HG03097 (cell line): Measurements from ENCODE around the gene NUDT11.
"Not testable (repeated sequence)": the region's sequence is repeated elsewhere in the genome, so short reads cannot be mapped to it uniquely, and the experiment has no call there.

ENCODE experiments used
- ATAC-seq: cut with Tn5 transposase; IDR thresholded peaks from one replicate; pipeline ENCODE4 v1.9.1; 2021; ENCODE audit not compliant: unreplicated experiment, low FRiP score

Gene NUDT11

DNA sequence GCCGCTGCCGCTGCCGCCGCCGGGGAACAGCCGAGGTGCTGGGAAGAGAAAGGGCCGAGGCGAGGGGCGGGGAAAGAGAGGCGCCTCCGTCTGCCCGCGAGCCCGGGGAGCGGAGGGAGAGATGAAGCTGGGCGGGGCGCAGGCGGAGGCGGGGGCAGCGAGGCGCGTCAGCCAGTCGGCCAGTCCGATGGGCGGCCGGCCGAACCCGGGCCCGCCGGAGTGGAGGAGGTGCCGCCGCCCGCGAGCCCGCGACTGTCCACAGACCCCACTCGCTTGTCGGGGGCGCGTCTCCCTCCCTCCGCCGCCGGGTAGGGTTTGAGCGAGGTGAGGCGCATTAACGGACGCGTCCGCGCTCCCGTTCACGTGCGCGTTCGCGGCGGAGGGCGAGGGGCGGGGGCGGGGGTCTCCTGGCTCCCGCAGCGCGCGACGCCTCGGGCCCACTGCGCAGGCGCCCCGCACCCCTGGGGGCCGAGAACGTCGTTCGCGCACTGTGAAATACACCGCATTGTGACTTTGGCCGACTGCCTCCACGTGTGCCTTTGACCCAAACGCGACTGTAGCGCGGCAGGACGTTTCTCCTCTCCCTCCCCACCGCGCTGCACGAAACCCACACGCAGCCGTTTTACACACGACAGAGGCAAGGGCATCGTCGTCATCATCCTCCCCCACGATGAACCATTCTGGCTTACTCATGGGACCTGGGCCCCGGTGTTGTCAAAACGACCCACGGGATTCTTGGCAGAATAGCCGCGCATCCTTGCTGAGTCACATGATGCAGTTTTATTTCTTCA is at the start of gene NUDT11:
TSS of gene NUDT11 (minus strand) at position 92 of the 791 bp plus-strand sequence. CDS start 148 bp downstream, outside the sequence.
- no peak for ATAC-seq

DNA sequence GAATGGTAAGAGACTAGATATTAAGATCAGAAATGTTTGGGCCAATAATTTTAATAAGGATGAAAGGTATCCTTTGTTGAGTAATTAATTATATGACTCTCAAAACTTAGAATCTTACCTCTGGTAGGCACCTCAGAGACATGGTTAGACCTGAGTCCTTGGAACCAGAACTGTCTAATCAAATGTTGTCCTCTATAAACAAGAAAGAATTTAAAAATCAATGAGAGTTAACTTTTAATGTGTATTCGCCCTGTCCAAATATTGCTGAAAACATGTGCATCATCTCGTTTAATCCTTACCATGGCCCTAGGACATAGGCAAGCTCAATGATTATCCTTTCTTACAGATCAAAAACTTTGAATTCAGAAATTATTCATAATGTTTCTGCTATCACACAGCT is 24.0 kb upstream of the NUDT11 start:
- ATAC-seq, result no peak

DNA sequence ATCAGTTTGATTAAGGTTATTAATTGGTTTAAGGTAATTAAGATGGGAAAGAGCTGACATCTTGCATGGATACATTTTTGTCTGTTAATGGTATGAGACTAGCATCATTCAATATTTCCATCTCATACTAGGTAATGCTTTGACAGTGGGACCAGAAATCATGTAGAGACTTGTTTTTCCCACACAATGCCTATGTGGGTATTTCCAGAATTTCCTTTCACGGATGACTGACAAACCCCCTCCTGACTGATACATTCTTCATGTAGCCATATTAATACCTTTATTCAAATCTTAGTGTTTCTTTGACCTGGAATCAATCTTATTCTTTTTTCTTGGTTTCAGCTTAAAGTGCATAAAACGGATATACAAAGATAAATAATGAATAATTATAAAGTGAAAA is 22.7 kb upstream of the NUDT11 start:
- not testable (repeated sequence) for ATAC-seq

DNA sequence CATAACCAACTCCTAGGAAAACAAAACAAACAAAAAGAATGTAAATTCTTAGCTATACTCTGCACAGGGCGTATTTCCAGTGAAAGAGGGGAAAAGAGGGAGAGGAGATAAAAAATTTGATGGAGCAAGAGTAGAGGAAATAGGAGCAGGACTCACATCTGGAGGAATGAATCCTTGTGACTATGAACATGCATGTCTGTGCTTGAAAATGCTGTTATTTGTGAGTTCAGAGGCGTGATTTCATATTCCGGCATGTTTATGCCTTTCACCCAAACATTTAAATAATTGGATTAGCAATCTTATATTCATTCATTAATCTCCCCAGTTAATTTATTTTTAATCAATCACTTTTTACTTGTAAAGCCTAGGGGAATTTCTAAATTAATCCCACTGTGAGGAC is 11.2 kb upstream of the NUDT11 start:
- ATAC-seq, result no peak

DNA sequence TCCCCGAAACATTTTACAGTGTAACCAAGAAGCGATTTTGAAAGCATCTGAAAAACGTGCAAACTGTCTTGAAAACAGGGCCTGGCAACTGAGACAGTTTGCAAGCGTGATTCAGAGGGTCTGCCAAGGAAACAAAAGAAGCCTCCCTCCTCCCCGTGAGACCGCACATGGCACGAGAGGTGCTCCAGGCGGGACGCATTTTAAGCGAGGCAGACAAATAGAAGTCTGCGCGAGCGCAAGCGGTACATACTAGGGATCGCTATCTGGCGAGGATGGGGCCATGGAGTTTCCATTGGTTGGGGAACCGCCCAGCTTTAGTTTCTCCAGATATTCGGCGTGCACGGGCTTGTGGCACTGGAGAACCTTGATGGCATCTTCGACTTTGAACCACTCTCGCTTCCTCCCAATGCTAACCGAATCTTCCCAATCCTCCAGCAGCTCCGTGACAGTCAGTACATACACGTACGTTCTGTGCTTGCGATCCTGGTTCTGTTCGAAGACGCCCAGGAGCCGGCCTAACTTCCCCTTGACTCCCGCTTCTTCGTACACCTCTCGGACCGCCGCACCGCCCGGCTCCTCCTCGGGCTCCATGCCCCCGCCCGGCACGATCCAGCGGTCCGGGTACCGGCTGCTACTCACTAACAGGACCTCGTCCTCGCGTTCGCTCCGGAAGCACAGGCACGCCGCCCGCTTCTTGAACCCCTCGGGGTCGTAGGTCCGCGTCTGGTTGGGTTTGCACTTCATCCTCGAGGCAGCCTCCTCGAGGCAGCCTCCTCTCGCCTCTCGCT is 497 bp downstream of the NUDT11 start:
- not testable (repeated sequence) for ATAC-seq

DNA sequence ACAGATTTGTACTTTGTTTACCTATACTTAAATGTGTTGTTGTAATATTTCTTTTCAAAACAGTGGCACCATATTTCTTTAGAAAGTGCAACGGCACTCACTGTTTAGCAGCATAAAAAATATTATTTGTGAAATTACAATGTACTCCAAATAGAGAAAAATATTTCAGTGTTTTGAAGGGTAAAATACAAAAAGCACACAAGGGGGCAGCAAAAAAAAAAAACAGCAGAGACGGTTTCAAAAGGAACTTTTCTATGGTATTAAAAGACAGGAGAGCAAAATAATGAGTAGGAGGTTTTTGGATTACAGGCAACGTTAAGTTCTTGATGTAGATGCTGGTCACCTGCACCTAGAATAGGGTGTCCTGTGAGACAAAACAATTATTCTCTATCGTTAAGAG is 2.0 kb downstream of the NUDT11 start:
- ATAC-seq, result no peak

DNA sequence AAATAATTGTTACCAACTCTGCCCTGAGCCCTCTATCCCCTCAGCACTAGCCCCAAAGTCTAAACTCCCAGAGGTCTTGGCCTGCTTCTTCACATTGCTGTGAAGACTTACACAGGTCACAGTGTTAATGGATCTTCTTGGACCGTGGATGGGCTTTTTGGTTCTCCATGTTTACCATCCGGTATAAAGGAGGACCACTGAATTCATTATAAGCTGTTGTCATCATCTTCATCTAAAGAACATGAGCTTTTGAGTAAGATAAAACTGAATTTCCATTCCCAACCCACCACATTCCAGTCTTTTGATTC is 8.5 kb downstream of the NUDT11 start:
- ATAC-seq, result no peak

DNA sequence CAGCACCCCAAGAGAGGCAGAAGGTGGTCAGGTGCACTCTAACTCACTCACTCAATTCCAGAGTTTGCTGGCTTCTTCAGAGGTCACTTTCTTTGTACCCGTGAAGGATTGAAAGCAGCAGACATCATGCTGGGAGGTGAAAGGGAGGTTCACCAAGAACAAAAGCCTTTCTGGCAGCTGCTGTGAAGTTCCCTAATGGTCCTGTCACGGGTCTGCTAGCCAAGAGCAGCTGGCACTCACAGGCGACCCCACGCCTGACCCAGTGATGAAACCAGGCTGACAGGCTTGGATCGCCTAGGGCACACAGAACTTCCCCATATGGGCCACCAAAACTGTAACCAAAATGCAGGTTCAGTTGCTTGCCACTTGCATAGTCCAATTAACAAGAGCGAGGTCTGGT is 11.8 kb downstream of the NUDT11 start:
- no peak for ATAC-seq

DNA sequence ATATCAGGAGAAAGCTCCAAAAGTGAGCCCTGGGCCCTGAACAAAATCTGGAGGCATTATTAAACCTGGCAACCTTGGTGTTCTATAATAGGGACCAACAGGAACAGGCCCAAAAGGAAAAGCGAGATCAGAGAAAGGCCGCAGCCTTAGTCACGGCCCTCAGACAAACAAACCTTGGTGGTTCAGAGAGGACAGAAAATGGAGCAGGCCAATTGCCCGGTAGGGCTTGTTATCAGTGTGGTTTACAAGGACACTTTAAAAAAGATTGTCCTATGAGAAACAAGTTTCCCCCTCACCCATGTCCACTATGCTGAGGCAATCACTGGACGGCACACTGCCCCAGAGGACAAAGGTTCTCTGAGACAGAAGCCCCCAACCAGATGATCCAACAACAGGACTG is 14.0 kb downstream of the NUDT11 start:
- ATAC-seq, result not testable (repeated sequence)

DNA sequence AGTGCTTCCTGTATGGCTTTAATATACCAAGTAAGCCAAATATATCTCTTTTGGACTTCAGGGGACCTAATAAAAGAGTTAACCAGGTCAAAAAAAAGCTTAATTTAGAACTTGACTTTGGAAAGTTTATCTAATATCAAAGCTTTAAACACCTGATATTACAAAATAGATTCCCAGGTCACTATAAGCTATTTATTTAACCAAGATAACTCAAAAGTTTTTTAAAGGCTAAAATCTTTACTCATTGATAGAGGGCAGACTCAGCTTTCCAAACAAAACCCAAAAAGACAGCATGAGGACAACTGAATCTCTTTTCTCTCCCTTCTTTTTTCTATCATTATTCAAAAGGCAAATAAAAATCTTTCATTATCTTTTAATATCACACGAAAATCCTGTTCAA is 19.5 kb downstream of the NUDT11 start:
- ATAC-seq, result no peak

DNA sequence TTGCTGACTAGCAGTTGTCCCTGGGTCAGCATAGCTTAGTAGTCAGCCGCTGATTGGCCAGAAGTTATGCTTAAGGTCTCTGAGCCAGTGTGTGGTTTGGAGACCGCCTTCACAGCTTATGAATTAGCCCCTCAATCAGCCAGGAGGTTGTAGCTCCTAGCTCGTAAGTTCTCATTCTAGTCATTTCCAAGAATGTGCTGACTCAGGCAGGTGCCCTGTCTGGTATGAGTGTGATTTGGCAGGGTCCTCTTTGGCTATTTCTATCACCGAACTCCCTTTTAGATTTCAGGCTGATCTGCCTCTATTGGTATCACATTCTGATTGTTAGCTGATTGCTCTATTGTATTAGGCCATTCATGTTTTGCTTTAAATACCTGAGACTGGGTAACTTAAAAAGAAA is 33.1 kb downstream of the NUDT11 start:
- no peak for ATAC-seq

DNA sequence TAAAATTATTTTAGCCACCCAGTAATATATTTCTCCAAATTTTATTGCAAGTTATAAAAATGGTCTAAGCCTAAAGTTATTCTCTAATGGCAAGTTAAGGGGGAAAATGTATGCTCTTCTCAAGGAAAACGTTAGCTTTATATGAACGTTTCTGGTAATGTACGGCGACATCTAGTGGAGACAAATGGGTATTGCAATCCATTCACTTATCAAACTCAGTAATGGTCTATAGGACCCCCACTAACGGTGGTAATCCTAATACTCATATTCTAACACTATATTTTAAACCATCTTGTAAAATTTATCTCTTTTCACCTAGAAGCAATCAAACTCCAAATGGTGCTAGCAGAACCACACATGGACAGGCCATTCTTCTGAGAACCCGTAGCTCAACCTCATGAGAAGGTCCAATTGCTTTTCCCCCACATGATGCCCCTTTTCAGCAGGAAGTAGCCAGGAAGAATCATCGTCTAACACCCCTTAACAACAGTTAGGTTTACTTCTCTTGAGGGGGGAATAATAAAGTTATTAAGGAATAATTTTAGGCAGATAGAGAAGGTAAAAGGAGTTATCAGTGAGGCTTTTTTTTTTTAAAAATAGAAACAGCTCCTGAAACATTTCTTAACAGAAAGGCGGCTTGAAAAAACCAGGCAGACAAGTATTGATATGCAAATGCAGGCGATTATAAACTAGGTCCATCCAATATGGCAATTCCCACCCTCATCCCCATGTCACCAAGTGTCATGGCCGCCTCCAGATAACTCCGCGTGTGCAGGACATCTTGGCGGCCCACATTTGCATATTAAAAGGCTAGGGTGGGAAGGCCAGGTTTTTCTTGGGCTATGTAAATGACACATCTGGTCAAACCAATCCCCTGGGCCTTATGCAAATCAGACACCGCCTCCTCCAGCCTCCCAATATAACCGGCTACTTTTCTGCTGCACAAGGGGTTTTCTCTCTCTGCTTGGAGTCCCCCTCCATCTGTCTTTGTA is 35.0 kb downstream of the NUDT11 start:
- ATAC-seq, result peak; percentile 54

DNA sequence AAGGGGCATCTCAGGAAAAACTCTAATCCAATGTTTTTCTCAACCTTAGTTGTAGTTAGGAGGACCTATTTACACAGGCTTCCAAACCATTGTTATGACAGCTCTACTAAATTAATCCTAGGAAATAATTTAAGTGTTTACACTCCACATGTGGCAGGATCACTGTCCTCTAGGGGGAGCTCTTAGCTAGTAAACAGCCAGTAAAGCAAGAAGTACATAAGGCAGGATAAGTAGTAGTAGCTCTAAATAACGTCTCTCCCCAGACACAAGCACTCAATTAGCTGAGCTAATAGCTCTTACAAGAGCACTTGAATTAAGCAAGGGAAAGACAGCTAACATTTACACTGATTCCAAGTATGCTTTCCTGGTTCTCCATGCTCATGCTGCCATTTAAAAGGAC is 37.3 kb downstream of the NUDT11 start:
- ATAC-seq, result no peak

DNA sequence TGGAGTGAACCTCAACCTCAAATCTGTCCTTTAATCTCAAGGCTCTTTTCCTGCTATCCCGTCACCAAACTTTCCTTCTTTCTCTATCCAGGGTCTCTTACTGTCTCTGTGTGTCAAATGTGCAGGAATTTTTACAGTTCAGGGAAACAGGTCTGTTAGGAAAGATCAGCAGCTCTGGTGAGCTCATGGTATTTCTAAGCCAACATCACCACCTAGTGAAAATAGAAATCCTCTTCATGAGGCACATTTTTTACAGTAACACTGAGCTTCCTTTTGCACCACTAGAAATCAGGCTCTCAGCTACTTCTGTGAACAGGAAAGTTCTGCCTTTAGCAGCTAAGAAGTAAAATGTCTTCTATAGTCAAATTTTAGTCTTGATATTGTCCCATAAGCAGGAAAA is 39.6 kb downstream of the NUDT11 start:
- ATAC-seq, result no peak

DNA sequence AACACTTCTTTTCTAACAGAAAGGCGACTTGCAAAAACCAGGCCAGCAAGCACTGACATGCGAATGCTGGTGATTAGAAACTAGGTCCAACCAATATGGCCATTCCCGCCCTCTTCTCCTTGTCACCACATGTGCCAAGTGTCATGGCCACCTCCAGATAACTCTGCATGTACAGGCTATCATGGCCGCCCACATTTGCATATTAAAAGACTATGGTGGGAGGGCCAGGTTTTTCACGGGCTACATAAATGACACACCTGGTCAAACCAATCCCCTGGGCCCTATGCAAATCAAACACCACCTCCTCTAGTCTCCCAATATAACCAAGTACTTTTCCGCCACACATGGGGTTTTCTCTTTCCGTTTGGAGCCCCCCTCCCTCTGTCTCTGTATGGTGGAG is 40.1 kb downstream of the NUDT11 start:
- ATAC-seq, result no peak

DNA sequence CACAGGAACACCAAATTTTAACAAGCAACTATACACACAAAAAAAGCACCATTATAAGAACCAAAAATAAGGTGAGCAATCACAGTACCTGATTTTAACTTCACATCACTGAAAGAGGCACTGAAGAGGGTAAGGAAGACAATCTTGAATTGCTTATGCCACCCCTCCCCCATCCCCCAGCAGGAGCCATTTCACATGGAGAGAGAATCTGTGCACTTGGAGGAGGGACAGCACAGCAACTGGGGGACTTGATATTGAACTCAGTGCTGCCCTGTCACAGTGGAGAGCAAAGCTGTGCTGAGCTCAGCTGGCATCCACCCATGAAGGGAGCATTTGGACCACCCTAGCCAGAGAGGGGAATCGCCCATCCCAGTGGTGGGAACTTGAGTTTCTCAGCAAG is 56.0 kb downstream of the NUDT11 start:
- no peak for ATAC-seq
